Skeletal muscle tissue (tissue), 4 donors: ENCODE results near the gene ZFAND3. TPM values are rescaled to one million over a fixed set of nuclear protein-coding genes. Genes with fewer than 3 reads are reported as not detected.
"Not testable (repeated sequence)": the region's sequence is repeated elsewhere in the genome, so short reads cannot be mapped to it uniquely, and the experiment has no call there.

Experiments used
- H3K27ac ChIP-seq: one replicate; pipeline ENCODE4 v1.7.0; 2013; ENCODE audit warnings: mild to moderate bottlenecking, low read depth, low read length, inconsistent platforms
- H3K27me3 ChIP-seq, 3 donors: one replicate each; pipeline ENCODE4 v1.7.0; 2013; ENCODE audit warnings: low read length in 3 of 3; ENCODE audit not compliant: control insufficient read depth in 3 of 3, insufficient read depth in 3 of 3
- H3K36me3 ChIP-seq, 3 donors: one replicate each; pipeline ENCODE4 v1.7.0; 2013; ENCODE audit warnings: low read length in 3 of 3; ENCODE audit not compliant: control insufficient read depth in 3 of 3, insufficient read depth in 3 of 3
- H3K4me1 ChIP-seq, 3 donors: one replicate each; pipeline ENCODE4 v1.7.0; 2013; ENCODE audit warnings: low read length in 3 of 3, mild to moderate bottlenecking in 3 of 3; ENCODE audit not compliant: control insufficient read depth in 3 of 3, insufficient read depth in 3 of 3
- H3K4me3 ChIP-seq, 3 donors: one replicate each; pipeline ENCODE4 v1.7.0; 2013; ENCODE audit warnings: low read length in 3 of 3
- H3K9ac ChIP-seq, 3 donors: one replicate each; pipeline ENCODE4 v1.7.0; 2013; ENCODE audit warnings: low read length in 3 of 3, mild to moderate bottlenecking in 3 of 3, moderate library complexity in 2 of 3, low read depth in 1 of 3
- H3K9me3 ChIP-seq, 3 donors: one replicate each; pipeline ENCODE4 v1.7.0; 2013; ENCODE audit warnings: low read length in 3 of 3; ENCODE audit not compliant: control insufficient read depth in 3 of 3
- total RNA-seq: library from RNA; depleted of rRNA; stranded (reverse); fragments of >200 nt; gene quantifications from one replicate; pipeline ENCODE4 v1.2.3, GENCODE V29; 2014
- donor health status: Osteomylitis.

Gene ZFAND3
- total RNA-seq, 1 donor from 2014 or later, result 23.0 TPM

- no peaks in the 10 kb centered on the region for H3K27me3 ChIP-seq
- H3K4me3 ChIP-seq, result no peak overlapping the region
- H3K9me3 ChIP-seq, result no peaks in the 10 kb centered on the region
- H3K36me3 ChIP-seq, result no peaks in the 10 kb centered on the region
- H3K9ac ChIP-seq, result no peak overlapping the region
- H3K27ac ChIP-seq, result no peak overlapping the region
- H3K4me1 ChIP-seq, result peaks cover 0 to 23% (median 20%) of the 10 kb centered on the region in 3 donors
Measured at GRCh38 chr6:37954791-37955190, 135.3 kb downstream of the ZFAND3 start.

DNA sequence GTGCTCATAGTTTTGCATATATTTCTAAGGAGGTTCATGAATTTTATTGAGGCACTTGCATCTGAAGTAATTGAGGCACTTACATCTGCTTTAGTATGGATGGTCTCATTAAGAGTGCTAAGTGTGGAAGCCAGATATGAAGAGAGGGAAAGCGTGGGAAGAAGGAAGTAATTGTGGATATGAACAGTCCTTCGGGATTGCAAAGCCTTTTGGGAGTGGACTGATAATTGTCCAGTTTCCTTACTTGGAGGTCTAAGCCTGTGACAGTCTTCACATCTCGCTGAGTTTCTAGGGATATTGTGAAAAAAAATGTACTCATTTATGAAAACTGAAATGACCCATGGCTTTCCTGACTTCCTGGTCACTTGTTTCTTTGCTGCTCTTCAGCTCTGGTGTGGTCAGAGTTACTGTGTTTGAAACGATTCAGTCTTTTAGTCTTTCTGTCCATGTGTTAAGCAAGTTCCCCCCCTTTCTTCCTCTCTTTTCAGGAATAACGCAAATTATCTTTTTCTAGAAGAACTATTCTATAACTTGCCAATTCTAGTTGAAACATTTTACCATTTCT is 137.3 kb downstream of the ZFAND3 start:
- Histone ChIP-seq H3K27ac (no peak overlapping the region), H3K27me3 (no peaks in the 10 kb centered on the region), H3K9ac (no peak overlapping the region), H3K4me3 (no peak overlapping the region), H3K36me3 (no peaks in the 10 kb centered on the region), H3K4me1 (peaks cover 0 to 18% (median 17%) of the 10 kb centered on the region in 3 donors), H3K9me3 (no peaks in the 10 kb centered on the region)

DNA sequence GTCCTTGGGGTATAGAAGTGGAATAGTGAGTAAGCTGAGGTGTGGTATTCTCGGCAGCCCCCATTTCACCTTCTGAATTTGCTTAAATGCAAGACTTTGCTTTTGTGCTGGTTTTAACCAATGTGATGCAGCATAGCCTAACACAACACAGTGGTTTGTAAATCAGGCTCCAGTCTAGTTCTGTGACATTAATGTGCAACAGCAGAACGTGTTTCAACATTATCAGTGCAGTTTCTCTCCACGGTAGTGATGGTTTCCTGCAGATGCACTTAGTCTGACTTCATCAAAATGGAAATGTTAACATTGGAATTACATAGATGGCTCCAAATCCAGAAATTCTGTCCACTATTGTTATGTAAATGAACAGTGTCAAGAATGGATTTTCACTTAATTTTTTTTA is 139.5 kb downstream of the ZFAND3 start:
- Histone ChIP-seq H3K9me3 (no peaks in the 10 kb centered on the region), H3K27me3 (no peaks in the 10 kb centered on the region), H3K27ac (no peak overlapping the region), H3K4me1 (peaks cover 0 to 14% (median 14%) of the 10 kb centered on the region in 3 donors), H3K9ac (no peak overlapping the region), H3K36me3 (no peaks in the 10 kb centered on the region), H3K4me3 (no peak overlapping the region)

DNA sequence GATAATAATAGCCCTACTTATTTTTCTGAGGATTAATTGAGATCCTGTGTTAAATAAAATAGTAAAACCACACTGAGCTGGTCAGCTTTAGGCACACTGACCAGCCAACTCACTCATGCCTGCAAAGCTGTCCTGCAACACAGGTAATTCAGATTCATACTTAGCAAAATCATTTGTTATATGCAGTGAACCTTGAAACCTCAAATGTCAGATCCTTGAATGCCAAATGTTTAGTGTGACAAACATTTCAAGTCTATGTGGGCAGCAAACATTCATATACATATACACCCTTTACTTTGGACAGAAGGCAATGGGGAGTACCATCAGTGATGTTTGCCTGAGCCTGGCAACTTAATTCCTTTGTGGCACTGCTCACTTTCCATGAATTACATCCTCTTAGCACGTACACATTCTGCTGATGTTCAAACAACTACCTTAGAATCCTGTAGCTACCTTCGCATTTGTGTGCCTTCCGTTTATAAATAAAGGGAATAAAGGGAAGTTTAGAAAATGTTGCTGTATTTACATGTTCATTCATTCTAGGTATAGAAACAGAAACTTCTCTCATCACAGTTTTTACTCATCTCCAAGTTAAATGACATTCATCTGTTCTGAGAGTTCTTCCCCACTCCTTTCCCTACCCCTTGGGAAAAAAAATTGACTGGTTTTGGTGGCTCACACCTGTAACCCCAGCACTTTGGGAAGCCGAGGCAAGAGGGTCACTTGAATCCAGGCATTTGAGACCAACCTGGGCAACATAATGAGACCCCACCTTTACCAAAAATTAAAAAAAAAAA is 140.8 kb downstream of the ZFAND3 start:
- H3K27ac ChIP-seq, result no peak overlapping the region
- no peaks in the 10 kb centered on the region for H3K9me3 ChIP-seq
- no peaks in the 10 kb centered on the region for H3K27me3 ChIP-seq
- peaks cover 0 to 6% (median 6%) of the 10 kb centered on the region in 3 donors for H3K4me1 ChIP-seq
- H3K4me3 ChIP-seq, result no peak overlapping the region
- H3K9ac ChIP-seq, result no peak overlapping the region
- H3K36me3 ChIP-seq, result no peaks in the 10 kb centered on the region

DNA sequence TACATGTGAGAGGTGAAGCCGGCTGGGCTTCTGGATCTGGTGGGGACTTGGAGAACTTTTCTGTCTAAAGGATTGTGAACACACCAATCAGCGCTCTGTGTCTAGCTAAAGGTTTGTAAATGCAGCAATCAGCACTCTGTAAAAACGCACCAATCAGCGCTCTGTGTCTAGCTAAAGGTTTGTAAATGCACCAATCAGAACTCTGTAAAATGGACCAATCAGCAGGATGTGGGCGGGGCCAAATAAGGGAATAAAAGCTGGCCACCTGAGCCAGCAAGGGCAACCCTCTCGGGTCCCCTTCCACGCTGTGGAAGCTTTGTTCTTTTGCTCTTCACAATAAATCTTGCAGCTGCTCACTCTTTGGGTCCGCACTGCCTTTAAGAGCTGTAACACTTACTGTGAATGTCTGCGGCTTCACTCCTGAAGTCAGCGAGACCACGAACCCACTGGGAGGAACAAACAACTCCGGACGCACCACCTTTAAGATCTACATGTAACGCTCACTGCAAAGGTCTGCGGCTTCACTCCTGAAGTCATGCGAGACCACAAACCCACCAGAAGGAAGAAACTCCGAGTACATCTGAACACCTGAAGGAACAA is 143.1 kb downstream of the ZFAND3 start:
- H3K4me3 ChIP-seq, H3K9ac ChIP-seq, H3K27ac ChIP-seq, H3K36me3 ChIP-seq, H3K27me3 ChIP-seq, H3K4me1 ChIP-seq, H3K9me3 ChIP-seq: not testable (repeated sequence)

DNA sequence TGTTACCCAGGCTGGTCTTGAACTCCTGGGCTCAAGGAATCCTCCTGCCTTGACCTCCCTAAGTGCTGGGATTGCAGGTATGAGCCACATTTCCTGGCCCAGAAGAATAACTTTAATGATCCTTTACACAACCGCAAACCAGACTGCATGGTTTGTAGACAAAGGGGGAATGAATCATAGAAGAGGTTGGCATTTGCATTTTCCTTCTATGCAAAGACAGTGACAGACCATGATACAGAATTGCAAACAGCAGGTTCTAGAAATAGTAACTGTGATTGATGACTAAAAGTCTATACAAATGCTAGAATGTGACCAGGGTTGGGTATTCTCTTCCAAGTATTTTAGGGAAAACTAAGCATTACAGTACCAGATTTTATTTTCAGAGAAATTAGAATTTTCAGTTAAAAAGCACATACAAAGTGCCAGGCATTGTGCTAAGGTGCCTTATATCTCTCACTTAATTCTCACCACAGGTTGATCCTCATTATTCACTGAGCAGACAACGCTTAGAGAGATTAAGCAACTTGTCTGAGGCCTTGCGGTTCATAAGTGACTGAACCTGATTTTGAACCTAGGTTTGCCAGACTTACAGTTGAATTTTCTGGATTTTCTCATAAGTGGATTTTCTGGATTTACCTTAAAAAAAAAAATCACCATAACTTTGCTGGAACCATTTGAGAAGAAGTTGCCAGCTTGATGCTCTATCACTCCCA is 146.6 kb downstream of the ZFAND3 start:
- Histone ChIP-seq H3K27ac (no peak overlapping the region), H3K4me3 (no peak overlapping the region), H3K9ac (no peak overlapping the region), H3K9me3 (no peaks in the 10 kb centered on the region), H3K4me1 (no peaks in the 10 kb centered on the region), H3K27me3 (no peaks in the 10 kb centered on the region), H3K36me3 (no peaks in the 10 kb centered on the region)

DNA sequence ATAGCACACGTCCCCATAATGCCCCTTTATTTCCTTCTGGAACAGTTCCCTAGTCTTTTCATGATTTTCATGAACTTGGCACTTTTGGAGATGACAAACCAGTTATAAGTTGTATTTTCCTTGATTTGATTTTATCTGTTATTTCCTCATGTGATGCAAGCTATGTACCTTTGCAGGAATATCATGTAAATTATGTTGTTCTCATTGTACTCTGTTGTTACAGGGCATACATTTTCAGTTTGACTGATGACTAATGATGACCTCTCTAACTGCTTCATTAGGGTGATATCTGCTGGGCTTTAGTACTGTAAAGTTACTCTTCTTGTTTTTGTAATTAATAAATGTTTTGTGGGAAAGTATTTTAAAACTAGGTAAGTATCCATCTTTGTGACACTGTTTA is 147.3 kb downstream of the ZFAND3 start:
- no peaks in the 10 kb centered on the region for H3K4me1 ChIP-seq
- H3K27me3 ChIP-seq, result no peaks in the 10 kb centered on the region
- H3K4me3 ChIP-seq, result no peak overlapping the region
- H3K9me3 ChIP-seq, result no peaks in the 10 kb centered on the region
- H3K27ac ChIP-seq, result no peak overlapping the region
- H3K36me3 ChIP-seq, result no peaks in the 10 kb centered on the region
- no peak overlapping the region for H3K9ac ChIP-seq

DNA sequence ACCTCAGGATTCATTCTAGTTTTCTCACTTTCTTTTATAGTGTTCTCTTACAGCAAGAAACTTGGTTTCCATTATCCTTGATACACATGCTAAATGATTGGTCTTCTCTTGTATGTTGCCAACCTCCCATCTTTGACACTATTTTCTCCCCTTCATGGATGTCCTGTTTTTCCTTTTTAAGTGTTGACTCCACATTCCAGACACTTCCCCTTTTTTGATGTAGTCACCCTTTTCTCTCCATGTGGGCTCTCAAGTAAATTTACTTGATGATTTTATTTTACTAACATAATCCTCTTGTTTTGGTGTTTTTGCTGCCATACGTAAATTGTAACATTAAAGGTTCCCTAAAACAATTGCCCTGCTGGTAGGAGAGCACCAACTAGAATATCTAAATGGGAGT is 148.1 kb downstream of the ZFAND3 start:
- H3K4me3 ChIP-seq, result no peak overlapping the region
- H3K27me3 ChIP-seq, result no peaks in the 10 kb centered on the region
- no peak overlapping the region for H3K27ac ChIP-seq
- no peaks in the 10 kb centered on the region for H3K4me1 ChIP-seq
- no peaks in the 10 kb centered on the region for H3K9me3 ChIP-seq
- no peaks in the 10 kb centered on the region for H3K36me3 ChIP-seq
- H3K9ac ChIP-seq, result no peak overlapping the region

DNA sequence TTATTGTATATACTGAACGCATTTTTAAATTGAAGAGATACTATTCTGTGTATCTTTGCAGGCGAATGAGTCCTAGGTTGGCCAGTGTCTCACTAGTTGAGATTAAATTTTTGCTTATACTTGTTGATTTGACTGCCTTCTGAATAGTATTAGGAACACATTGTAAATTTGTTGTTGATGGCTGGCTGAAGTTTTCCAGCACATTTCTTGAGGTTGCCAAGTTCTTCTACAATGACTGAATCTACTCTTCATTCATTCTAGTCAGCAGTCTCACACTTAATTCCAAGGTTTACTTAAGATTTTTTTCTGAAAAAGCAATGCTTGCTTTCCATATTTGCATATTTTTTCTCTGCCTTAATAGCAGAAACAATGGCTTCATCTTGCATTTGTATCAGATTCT is 151.7 kb downstream of the ZFAND3 start:
- Histone ChIP-seq H3K36me3 (no peaks in the 10 kb centered on the region), H3K27ac (no peak overlapping the region), H3K4me3 (no peak overlapping the region), H3K27me3 (no peaks in the 10 kb centered on the region), H3K4me1 (no peaks in the 10 kb centered on the region), H3K9me3 (peaks cover 5 to 7% (median 6%) of the 10 kb centered on the region in 3 donors), H3K9ac (no peak overlapping the region)
